HepG2 (cell line): ENCODE data around the gene KIF17. TPM values are rescaled to one million over a fixed set of nuclear protein-coding genes. Genes with fewer than 3 reads are reported as not detected.

ENCODE experiments used
- ATAC-seq: fragments of 200-7000 bp; cut with Tn5 transposase; 3 replicates; pipeline ENCODE4 v1.9.1; 2020; ENCODE audit warnings: mild to moderate bottlenecking, moderate library complexity
- BruUV-seq: library from RNA; stranded (reverse); fragments of 400-500 nt; replicated peaks from 2 replicates; lab custom pipeline; 2021; lab: Mats Ljungman, UMichigan
- CTCF ChIA-PET: fragments of 300-600 bp; formaldehyde crosslinking; extraction: SDS; loops from one replicate; lab custom pipeline; 2021; ENCODE audit warnings: low total read pairs, inconsistent platforms, low intra/inter-chr PET ratio; lab: Yijun Ruan, JAX
- POLR2A ChIA-PET: fragments of 350-600 bp; sonication (Branson Sonifier 250); formaldehyde crosslinking; loops from one replicate; lab custom pipeline; 2020; ENCODE audit warnings: antibody characterized with exemption, inconsistent platforms; lab: Yijun Ruan, JAX
- DNase-seq: peaks from one replicate; pipeline ENCODE4 v3.0.0-alpha.2; 2015; ENCODE audit warnings: low spot score
- FAIRE-seq: peaks from 3 replicates; lab custom pipeline; 2011; peaks lifted over from hg19 to GRCh38; lab: Jason Lieb, UNC
- H2AFZ ChIP-seq: one replicate; pipeline ENCODE4 v1.6.1; 2011; ENCODE audit warnings: low read length, inconsistent platforms
- H3K27ac ChIP-seq: fragments of 300-600 bp; 3 replicates; pipeline ENCODE4 v1.8.0; 2011; ENCODE audit warnings: mixed run types, mild to moderate bottlenecking, mixed read lengths, low read length, inconsistent platforms; ENCODE audit not compliant: insufficient read depth; ENCODE audit errors: extremely low read length
- H3K27me3 ChIP-seq, 2 experiments: fragments of 200-600 bp in 1 of 2; 2 replicates in 1 of 2; 3 replicates in 1 of 2; pipeline versions ENCODE4 v1.6.0 to v1.8.0; 2011; ENCODE audit warnings: low read length in 2 of 2, mild to moderate bottlenecking in 2 of 2, moderate library complexity in 2 of 2, inconsistent platforms in 1 of 2; ENCODE audit not compliant: insufficient read depth in 2 of 2, control insufficient read depth in 1 of 2
- H3K36me3 ChIP-seq, 2 experiments: fragments of 200-600 bp in 1 of 2; replicated peaks in 1 of 2; 2 replicates in 1 of 2; 3 replicates in 1 of 2; pipeline versions ENCODE4 v1.5.1 to v1.8.0; 2011; ENCODE audit warnings: low read length in 2 of 2, inconsistent platforms in 1 of 2; ENCODE audit not compliant: insufficient read depth in 2 of 2, control insufficient read depth in 1 of 2
- H3K4me1 ChIP-seq: 2 replicates; pipeline ENCODE4 v1.5.1; 2012; ENCODE audit warnings: low read length, inconsistent platforms; ENCODE audit not compliant: insufficient read depth
- H3K4me2 ChIP-seq: 2 replicates; pipeline ENCODE4 v1.6.0; 2011; ENCODE audit warnings: low read depth, low read length, inconsistent platforms
- H3K4me3 ChIP-seq, 3 experiments: fragments of 200-600 bp in 1 of 3; sonication (generic), shearing (Covaris generic) in 1 of 3; replicated peaks in 1 of 3; 2 replicates each; pipeline ENCODE4 v1.5.1; 2011 to 2016; ENCODE audit warnings: low read length in 3 of 3, inconsistent platforms in 2 of 3, low read depth in 2 of 3, mild to moderate bottlenecking in 2 of 3, control low read depth in 1 of 3, mixed read lengths in 1 of 3; ENCODE audit not compliant: insufficient read depth in 1 of 3
- H3K79me2 ChIP-seq: one replicate; pipeline ENCODE4 v1.6.1; 2011; ENCODE audit warnings: low read length, inconsistent platforms; ENCODE audit not compliant: insufficient read depth
- H3K9ac ChIP-seq: 2 replicates; pipeline ENCODE4 v1.6.0; 2011; ENCODE audit warnings: mild to moderate bottlenecking, low read depth, low read length, inconsistent platforms; ENCODE audit not compliant: insufficient read depth
- H3K9me3 ChIP-seq: 2 replicates; pipeline ENCODE4 v1.5.1; 2012; ENCODE audit warnings: mild to moderate bottlenecking, low read length
- H4K20me1 ChIP-seq: 2 replicates; pipeline ENCODE4 v1.6.0; 2011; ENCODE audit warnings: inconsistent platforms, mild to moderate bottlenecking, low read length, moderate library complexity; ENCODE audit not compliant: insufficient read depth
- CSRNP1 ChIP-seq: sonication (generic); formaldehyde crosslinking; IDR thresholded peaks from 2 replicates; pipeline ENCODE4 v1.8.1; 2023; ENCODE audit warnings: mild to moderate bottlenecking, missing genetic modification reagents
- DNMT1 ChIP-seq: sonication (generic); formaldehyde crosslinking; IDR thresholded peaks from 2 replicates; pipeline ENCODE4 v1.5.1; 2020; ENCODE audit warnings: mild to moderate bottlenecking, missing genetic modification reagents
- MTA3 ChIP-seq: sonication (generic); formaldehyde crosslinking; IDR thresholded peaks from 2 replicates; pipeline ENCODE4 v1.4.0; 2020; ENCODE audit warnings: missing genetic modification reagents
- NCOA1 ChIP-seq: sonication (generic); formaldehyde crosslinking; IDR thresholded peaks from 2 replicates; pipeline ENCODE4 v1.9.0; 2021; ENCODE audit warnings: missing genetic modification reagents
- NFKB2 ChIP-seq: sonication (generic); formaldehyde crosslinking; IDR thresholded peaks from 2 replicates; pipeline ENCODE4 v1.4.0; 2020; ENCODE audit warnings: missing genetic modification reagents, borderline replicate concordance
- NONO ChIP-seq, 2 experiments: fragments of 450-650 bp in 1 of 2; sonication (generic) in 1 of 2; formaldehyde crosslinking in 1 of 2; IDR thresholded peaks in 1 of 2; conservative IDR thresholded peaks in 1 of 2; 2 replicates each; pipeline versions ENCODE4 v1.6.1 to v1.8.0; 2017 to 2022; ENCODE audit warnings: mild to moderate bottlenecking in 1 of 2, missing genetic modification reagents in 1 of 2, moderate library complexity in 1 of 2
- TSC22D2 ChIP-seq: sonication (generic); formaldehyde crosslinking; IDR thresholded peaks from 2 replicates; pipeline ENCODE4 v1.5.1; 2020; ENCODE audit warnings: missing genetic modification reagents, mild to moderate bottlenecking, borderline replicate concordance
- ZFP36L2 ChIP-seq: sonication (generic); formaldehyde crosslinking; IDR thresholded peaks from 2 replicates; pipeline ENCODE4 v1.4.0; 2020; ENCODE audit warnings: missing genetic modification reagents
- ZNF207 ChIP-seq: fragments of 450-650 bp; IDR thresholded peaks from 2 replicates; pipeline ENCODE4 v1.6.1; 2016; ENCODE audit warnings: antibody characterized with exemption, borderline replicate concordance
- WGBS: methylation state at CpG from one replicate; pipeline ENCODE4 v1.1.6; 2017; ENCODE audit warnings: low lambda C conversion rate; 5-methylcytosine and 5-hydroxymethylcytosine counted together
- in situ Hi-C: cut with HindIII; loops from 2 replicates; pipeline ENCODE4 v1.10.0; 2017; ENCODE audit warnings: low pct_unique_long_range_greater_than_20kb; ENCODE audit not compliant: extremely low pct_ligation_motif_present
- intact Hi-C: fragments of 100-400 bp; cut with micrococcal nuclease; formaldehyde crosslinking; loops from one replicate; pipeline ENCODE4 v1.10.0; 2022; ENCODE audit not compliant: unreplicated experiment
- polyA plus RNA-seq, 8 experiments: library from polyadenylated mRNA; depleted of rRNA in 3 of 8; stranded (reverse) in 7 of 8; unstranded in 1 of 8; fragments of >200 nt; fragmentation: Illumina TruSeq in 4 of 8; extraction: Trizol in 4 of 8; gene quantifications; 2 replicates each; pipeline versions ENCODE4 v1.2.1 to v1.2.3, GENCODE V29; 2011 to 2016; ENCODE audit warnings: low read depth in 4 of 8, missing spikeins in 1 of 8, mixed read lengths in 1 of 8; ENCODE audit not compliant: insufficient read depth in 1 of 8
- total RNA-seq, 5 experiments: library from RNA; depleted of rRNA; stranded (reverse); fragments of >200 nt; fragmentation: Illumina TruSeq; extraction: Trizol; gene quantifications; 2 replicates each; pipeline ENCODE4 v1.2.3, GENCODE V29; 2016; ENCODE audit warnings: low read depth in 1 of 5

The KIF17 gene
- total and polyA plus RNA-seq, 2 of the 13 experiments (the other 11 are each of a cell fraction or from before 2014, with no cell fraction given), result 0.24 to 0.44 TPM

DNA sequence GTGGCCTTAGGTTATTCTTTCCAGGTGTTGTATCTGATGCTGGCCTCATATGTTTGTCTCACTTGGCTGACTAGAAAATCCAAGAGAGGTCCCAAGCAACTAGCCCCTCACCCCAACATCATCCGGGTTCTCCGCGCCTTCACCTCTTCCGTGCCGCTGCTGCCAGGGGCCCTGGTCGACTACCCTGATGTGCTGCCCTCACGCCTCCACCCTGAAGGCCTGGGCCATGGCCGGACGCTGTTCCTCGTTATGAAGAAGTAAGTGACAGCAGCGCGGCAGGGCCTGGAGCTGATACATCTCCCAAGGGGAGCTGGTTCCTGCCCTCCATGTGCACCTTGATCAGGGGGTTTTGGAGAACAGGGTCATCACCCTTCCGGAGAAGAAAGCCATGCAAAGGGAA lies 73.4 kb downstream of the KIF17 start:
- intact Hi-C loops, result no loop called here
- peaks cover 4 to 20% of the 10 kb centered on the region in 2 experiments; a peak in 3 of 5 replicates for H3K36me3 ChIP-seq
- 98% methylated on average over 10 of the region's 13 CpGs for WGBS
- no peaks in the 10 kb centered on the region for H3K9me3 ChIP-seq
- no peaks in the 10 kb centered on the region for H3K27me3 ChIP-seq
- H3K9ac ChIP-seq, result no peak overlapping the region
- no peak for FAIRE-seq
- no peak overlapping the region for H3K4me3 ChIP-seq
- H3K4me2 ChIP-seq, result no peak overlapping the region
- POLR2A ChIA-PET, result no interaction called here
- H3K79me2 ChIP-seq, result no peaks in the 10 kb centered on the region
- no peak overlapping the region for H2AFZ ChIP-seq
- no peak overlapping the region for H3K27ac ChIP-seq
- no peak for ATAC-seq
- CTCF ChIA-PET, result no interaction called here
- no peak for TF ChIP-seq TSC22D2 (CRISPR knock-in tag)
- TF ChIP-seq NFKB2, result no peak
- TF ChIP-seq CSRNP1 (CRISPR knock-in tag), result no peak
- no peak for TF ChIP-seq ZNF207
- no peak for TF ChIP-seq NCOA1
- no peak for TF ChIP-seq ZFP36L2 (CRISPR knock-in tag)
- TF ChIP-seq DNMT1 (CRISPR knock-in tag), result no peak
- TF ChIP-seq NONO (IDR thresholded peaks at IDR 0.05), result no peak
- no peak for TF ChIP-seq NONO (CRISPR knock-in tag; conservative IDR thresholded peaks at IDR 0.05)
- no peak for TF ChIP-seq MTA3 (CRISPR knock-in tag)
- in situ Hi-C loops, result no loop called here
- H4K20me1 ChIP-seq, result no peaks in the 10 kb centered on the region
- no peak for DNase-seq
- BruUV-seq, result no TSS peak
- H3K4me1 ChIP-seq, result no peaks in the 10 kb centered on the region
